GM18870 (cell line): ENCODE results near the gene PTK6.

Experiments
- ATAC-seq: cut with Tn5 transposase; IDR thresholded peaks from one replicate; pipeline ENCODE4 v1.9.1; 2021; ENCODE audit warnings: moderate library complexity; ENCODE audit not compliant: unreplicated experiment

PTK6 gene

GRCh38 chr20:63570281-63571086, 33.3 kb upstream of the PTK6 start:
- no peak for ATAC-seq

GRCh38 chr20:63568986-63569949, 32.1 kb upstream of the PTK6 start:
- no peak for ATAC-seq

- ATAC-seq = peak; percentile 6
These were observed 31.2 kb upstream of the PTK6 start for GRCh38 chr20:63568170-63568981.

GRCh38 chr20:63567386-63568169, 30.4 kb upstream of the PTK6 start:
- ATAC-seq = peak; percentile 49

GRCh38 chr20:63567136-63567385, 29.9 kb upstream of the PTK6 start:
- no peak for ATAC-seq

- ATAC-seq = no peak
These were observed 29.4 kb upstream of the PTK6 start for GRCh38 chr20:63566395-63567135.

GRCh38 chr20:63565699-63566335, 28.6 kb upstream of the PTK6 start:
- ATAC-seq = no peak

- ATAC-seq = no peak
These were observed 28.0 kb upstream of the PTK6 start for GRCh38 chr20:63565021-63565698.

- ATAC-seq = no peak
These were observed 27.0 kb upstream of the PTK6 start for GRCh38 chr20:63564036-63564810.

GRCh38 chr20:63563225-63563935, 26.2 kb upstream of the PTK6 start:
- no peak for ATAC-seq

- ATAC-seq = no peak
These were observed 25.5 kb upstream of the PTK6 start for GRCh38 chr20:63562461-63563224.

GRCh38 chr20:63561624-63562396, 24.6 kb upstream of the PTK6 start:
- ATAC-seq = no peak

GRCh38 chr20:63560856-63561609, 23.9 kb upstream of the PTK6 start:
- no peak for ATAC-seq

GRCh38 chr20:63560333-63560805, 23.2 kb upstream of the PTK6 start:
- no peak for ATAC-seq
